ENCODE data around the gene PABPN1L. TPM values are rescaled to one million over a fixed set of nuclear protein-coding genes. Genes with fewer than 3 reads are reported as not detected.

PABPN1L gene
- total RNA-seq, 1 experiment from 2014 or later = not detected

DNA sequence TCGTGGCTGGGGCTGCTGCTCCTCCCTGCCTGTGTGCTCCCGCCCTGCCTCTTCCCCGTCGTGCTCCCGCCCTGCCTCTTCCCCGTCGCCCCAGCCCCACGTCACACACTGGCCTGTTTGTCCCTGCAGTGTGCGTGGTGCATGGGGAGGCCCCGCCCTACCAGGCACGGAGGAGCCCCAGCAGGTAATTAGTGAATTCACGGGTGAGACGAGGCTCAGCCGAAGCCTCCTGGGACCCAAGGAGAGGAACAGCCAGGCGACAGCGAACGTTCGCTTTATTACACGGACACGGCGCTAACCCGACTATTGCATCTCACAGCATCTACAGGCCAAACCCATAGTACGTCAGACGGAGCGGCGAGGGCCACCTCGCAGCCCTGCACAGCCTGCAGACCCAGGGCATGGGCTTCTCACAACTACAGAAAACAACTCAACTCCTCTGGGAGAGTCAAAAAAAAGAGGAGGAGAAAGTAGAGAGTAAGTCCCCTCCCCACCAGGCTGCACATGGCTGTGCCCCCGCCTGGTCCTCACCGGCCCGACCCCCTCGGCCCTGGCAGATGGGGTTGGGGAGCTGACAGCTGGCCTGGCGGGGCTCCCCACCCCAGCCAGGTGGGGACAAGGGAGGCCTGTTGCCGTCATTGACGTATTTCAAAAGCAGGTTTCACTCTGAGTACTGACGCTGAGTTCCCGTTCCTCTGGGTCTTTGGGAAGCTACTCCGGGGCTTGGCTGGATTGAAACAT lies 4.3 kb upstream of the PABPN1L start:
- Histone ChIP-seq H3K18ac (ENCODE audit: insufficient read length, low read depth, low read length) (no peak overlapping the region), H2AK5ac (ENCODE audit: insufficient read length, low read length) (no peak overlapping the region), H3K79me1 (ENCODE audit: insufficient read depth, low read depth, low read length, poor library complexity, severe bottlenecking) (no peaks in the 10 kb centered on the region), H3K56ac (ENCODE audit: insufficient read length, low read depth, low read length) (no peak overlapping the region), H2BK15ac (ENCODE audit: low read depth, low read length) (no peak overlapping the region), H3K27me3 (ENCODE audit: insufficient read depth, low read length) (no peaks in the 10 kb centered on the region), H3K14ac (ENCODE audit: insufficient read depth, low read length) (no peak overlapping the region), H3K23ac (ENCODE audit: insufficient read length, low read depth, low read length) (no peak overlapping the region), H3K4ac (ENCODE audit: low read depth, low read length) (no peak overlapping the region), H4K91ac (ENCODE audit: insufficient read length, low read depth, low read length) (no peak overlapping the region), H3K4me2 (ENCODE audit: insufficient read depth, insufficient read length, low read length) (no peak overlapping the region), H4K8ac (replicated peaks; ENCODE audit: insufficient read length, low read depth, low read length) (no peak overlapping the region), H2BK12ac (ENCODE audit: insufficient read length, low read depth, low read length) (no peak overlapping the region), H2AFZ (ENCODE audit: low read length) (no peak overlapping the region), H2BK5ac (ENCODE audit: insufficient read length, low read length) (no peak overlapping the region), H2BK120ac (ENCODE audit: low read depth, low read length, poor library complexity, severe bottlenecking) (no peak overlapping the region), H3K9ac (ENCODE audit: extremely low read depth, insufficient read length, low read length) (no peak overlapping the region), H4K5ac (ENCODE audit: insufficient read length, low read depth, low read length) (no peak overlapping the region), H3K4me1 (ENCODE audit: insufficient read depth, low read length) (no peaks in the 10 kb centered on the region), H3K9me3 (ENCODE audit: control insufficient read depth, low read depth, low read length) (no peaks in the 10 kb centered on the region), H3K23me2 (ENCODE audit: insufficient read length, low read depth, low read length, poor library complexity, severe bottlenecking) (no peaks in the 10 kb centered on the region), H2BK20ac (ENCODE audit: low read depth, low read length, poor library complexity, severe bottlenecking) (no peak overlapping the region), H3T11ph (ENCODE audit: low read length) (no peak overlapping the region), H3K79me2 (ENCODE audit: insufficient read depth, low read length) (no peaks in the 10 kb centered on the region), H3K27ac (ENCODE audit: insufficient read length, low read depth, low read length) (no peak overlapping the region), H4K20me1 (ENCODE audit: control insufficient read depth, insufficient read depth, insufficient read length) (no peaks in the 10 kb centered on the region)
- H3K36me3 Mint-ChIP-seq (ENCODE audit: insufficient read depth in 1 of 3, low read depth in 3 of 3) = no peaks in the 10 kb centered on the region
- WGBS (ENCODE audit: extremely low coverage, insufficient read length, low lambda C conversion rate) = no CpG with 5 or more reads among the region's 37 CpGs
- no peaks in the 10 kb centered on the region; a peak in 1 of 5 replicates for H3K9me3 Mint-ChIP-seq
- peaks cover 5% of the 10 kb centered on the region for H3K27me3 Mint-ChIP-seq (ENCODE audit: low read depth)
- no peak overlapping the region for H3K4me3 Mint-ChIP-seq
- no peak for DNase-seq
- no peak overlapping the region for H3K27ac Mint-ChIP-seq
- TF ChIP-seq, protein P1, sequence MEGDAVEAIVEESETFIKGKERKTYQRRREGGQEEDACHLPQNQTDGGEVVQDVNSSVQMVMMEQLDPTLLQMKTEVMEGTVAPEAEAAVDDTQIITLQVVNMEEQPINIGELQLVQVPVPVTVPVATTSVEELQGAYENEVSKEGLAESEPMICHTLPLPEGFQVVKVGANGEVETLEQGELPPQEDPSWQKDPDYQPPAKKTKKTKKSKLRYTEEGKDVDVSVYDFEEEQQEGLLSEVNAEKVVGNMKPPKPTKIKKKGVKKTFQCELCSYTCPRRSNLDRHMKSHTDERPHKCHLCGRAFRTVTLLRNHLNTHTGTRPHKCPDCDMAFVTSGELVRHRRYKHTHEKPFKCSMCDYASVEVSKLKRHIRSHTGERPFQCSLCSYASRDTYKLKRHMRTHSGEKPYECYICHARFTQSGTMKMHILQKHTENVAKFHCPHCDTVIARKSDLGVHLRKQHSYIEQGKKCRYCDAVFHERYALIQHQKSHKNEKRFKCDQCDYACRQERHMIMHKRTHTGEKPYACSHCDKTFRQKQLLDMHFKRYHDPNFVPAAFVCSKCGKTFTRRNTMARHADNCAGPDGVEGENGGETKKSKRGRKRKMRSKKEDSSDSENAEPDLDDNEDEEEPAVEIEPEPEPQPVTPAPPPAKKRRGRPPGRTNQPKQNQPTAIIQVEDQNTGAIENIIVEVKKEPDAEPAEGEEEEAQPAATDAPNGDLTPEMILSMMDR (conservative IDR thresholded peaks at IDR 0.05) = no peak
- no peaks in the 10 kb centered on the region for H3K4me1 Mint-ChIP-seq
